ENCODE measurements around the gene LIN54. TPM values are rescaled to one million over a fixed set of nuclear protein-coding genes. Genes with fewer than 3 reads are reported as not detected.

The LIN54 gene
- total RNA-seq, 1 donor: 14.8 TPM

DNA sequence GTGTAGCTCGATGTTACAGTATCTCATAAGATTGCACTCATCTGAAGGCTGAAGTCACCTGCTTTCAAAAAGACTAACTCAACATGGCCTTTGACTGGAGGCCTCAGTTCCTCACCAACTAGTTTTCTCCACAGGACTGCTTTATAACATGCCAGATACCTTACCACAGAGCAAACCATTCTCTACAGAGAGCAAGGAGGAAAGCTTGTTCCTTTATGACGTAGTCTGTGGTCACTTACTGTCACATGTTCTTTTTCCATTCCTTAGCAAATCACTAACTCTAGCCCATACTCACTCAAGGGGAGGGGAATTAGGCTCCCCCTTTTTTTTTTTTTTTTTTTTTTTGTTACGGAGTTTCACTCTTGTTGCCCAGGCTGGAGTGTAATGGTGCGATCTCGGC, 106.9 kb downstream of the LIN54 start:
- no peak for DNase-seq (ENCODE audit: insufficient read length, low spot score, missing footprints)
- peaks cover 6% of the 10 kb centered on the region for H4K20me1 ChIP-seq (ENCODE audit: insufficient read depth, low read length)
- H3K79me2 ChIP-seq (ENCODE audit: insufficient read depth, low read length): peaks cover 30% of the 10 kb centered on the region
- H3K36me3 ChIP-seq (ENCODE audit: insufficient read depth, low read length): no peaks in the 10 kb centered on the region
- H3K4me2 ChIP-seq (ENCODE audit: insufficient read depth, low read length): no peak overlapping the region
- peaks cover 10% of the 10 kb centered on the region for H3K4me1 ChIP-seq (ENCODE audit: insufficient read depth, low read length)
- H3K27ac ChIP-seq (ENCODE audit: low read depth, low read length): no peak overlapping the region
- TF ChIP-seq, protein P1, sequence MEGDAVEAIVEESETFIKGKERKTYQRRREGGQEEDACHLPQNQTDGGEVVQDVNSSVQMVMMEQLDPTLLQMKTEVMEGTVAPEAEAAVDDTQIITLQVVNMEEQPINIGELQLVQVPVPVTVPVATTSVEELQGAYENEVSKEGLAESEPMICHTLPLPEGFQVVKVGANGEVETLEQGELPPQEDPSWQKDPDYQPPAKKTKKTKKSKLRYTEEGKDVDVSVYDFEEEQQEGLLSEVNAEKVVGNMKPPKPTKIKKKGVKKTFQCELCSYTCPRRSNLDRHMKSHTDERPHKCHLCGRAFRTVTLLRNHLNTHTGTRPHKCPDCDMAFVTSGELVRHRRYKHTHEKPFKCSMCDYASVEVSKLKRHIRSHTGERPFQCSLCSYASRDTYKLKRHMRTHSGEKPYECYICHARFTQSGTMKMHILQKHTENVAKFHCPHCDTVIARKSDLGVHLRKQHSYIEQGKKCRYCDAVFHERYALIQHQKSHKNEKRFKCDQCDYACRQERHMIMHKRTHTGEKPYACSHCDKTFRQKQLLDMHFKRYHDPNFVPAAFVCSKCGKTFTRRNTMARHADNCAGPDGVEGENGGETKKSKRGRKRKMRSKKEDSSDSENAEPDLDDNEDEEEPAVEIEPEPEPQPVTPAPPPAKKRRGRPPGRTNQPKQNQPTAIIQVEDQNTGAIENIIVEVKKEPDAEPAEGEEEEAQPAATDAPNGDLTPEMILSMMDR (IDR thresholded peaks at IDR 0.05; ENCODE audit: extremely low read depth, low read depth, low read length): no peak
- no peaks in the 10 kb centered on the region for H3K9me3 ChIP-seq (ENCODE audit: low read depth, low read length)
- H2AFZ ChIP-seq (ENCODE audit: low read length): no peak overlapping the region
- H3K4me3 ChIP-seq (ENCODE audit: insufficient read depth, low read length): no peak overlapping the region
- H3K27me3 ChIP-seq (ENCODE audit: insufficient read depth, low read length): no peaks in the 10 kb centered on the region

DNA sequence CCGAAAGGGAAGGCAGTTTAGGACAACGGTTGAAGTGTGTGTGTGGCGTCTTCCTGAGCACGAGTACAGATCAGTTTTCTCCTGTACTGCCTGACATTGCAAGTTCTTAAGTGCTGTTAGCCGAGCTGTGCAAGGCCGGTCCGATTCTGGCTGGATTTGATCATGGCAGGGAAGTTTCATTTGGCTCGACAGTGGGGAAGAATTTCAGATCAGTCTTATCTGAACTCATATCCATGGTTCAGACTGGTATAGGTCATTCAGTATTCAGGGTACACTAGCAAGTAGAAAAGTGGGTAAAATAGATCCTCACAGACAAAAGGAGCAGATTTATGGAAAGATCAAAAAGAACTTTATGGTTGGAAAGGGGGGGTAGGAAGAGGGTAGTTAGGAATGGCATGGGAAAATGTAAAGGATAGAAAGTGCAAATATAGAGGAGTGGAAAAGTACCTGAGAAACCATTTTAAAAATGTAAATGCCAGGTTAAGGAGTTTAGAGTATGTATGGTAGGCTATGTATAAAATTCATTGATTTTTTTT, 109.4 kb downstream of the LIN54 start:
- DNase-seq (ENCODE audit: insufficient read length, low spot score, missing footprints): peak; percentile 53
- Histone ChIP-seq H3K79me2 (ENCODE audit: insufficient read depth, low read length) (peaks cover 53% of the 10 kb centered on the region), H3K4me2 (ENCODE audit: insufficient read depth, low read length) (peak overlapping the region; percentile 91)

GRCh38 chr4:82900411-82901182, 110.0 kb downstream of the LIN54 start, which contains the start of gene THAP9:
Gene THAP9, plus strand, starts transcription at chr4:82900735. Its CDS starts 68 bp downstream, at chr4:82900803.
- H3K4me2 ChIP-seq (ENCODE audit: insufficient read depth, low read length): peak within 1 kb of the TSS; percentile 95
- H3K4me3 ChIP-seq (ENCODE audit: insufficient read depth, low read length): peak within 1 kb of the TSS; percentile 83
- H3K36me3 ChIP-seq (ENCODE audit: insufficient read depth, low read length): peaks cover 16% of the 10 kb centered on the region
- H3K9me3 ChIP-seq (ENCODE audit: low read depth, low read length): no peaks in the 10 kb centered on the region
- peak within 1 kb of the TSS; percentile 78 for H2AFZ ChIP-seq (ENCODE audit: low read length)
- H3K27me3 ChIP-seq (ENCODE audit: insufficient read depth, low read length): no peaks in the 10 kb centered on the region
- TF ChIP-seq, protein P1 (IDR thresholded peaks at IDR 0.05; ENCODE audit: extremely low read depth, low read depth, low read length): no peak
- DNase-seq (ENCODE audit: insufficient read length, low spot score, missing footprints): peak; percentile 97
- H3K27ac ChIP-seq (ENCODE audit: low read depth, low read length): peak within 1 kb of the TSS; percentile 100
- H3K79me2 ChIP-seq (ENCODE audit: insufficient read depth, low read length): peaks cover 60% of the 10 kb centered on the region
- peaks cover 10% of the 10 kb centered on the region for H4K20me1 ChIP-seq (ENCODE audit: insufficient read depth, low read length)
- peaks cover 24% of the 10 kb centered on the region for H3K4me1 ChIP-seq (ENCODE audit: insufficient read depth, low read length)

More for the DNA sequence above, 109.4 kb downstream of the LIN54 start:
- Histone ChIP-seq H3K4me1 (ENCODE audit: insufficient read depth, low read length) (peaks cover 25% of the 10 kb centered on the region), H3K27me3 (ENCODE audit: insufficient read depth, low read length) (no peaks in the 10 kb centered on the region), H2AFZ (ENCODE audit: low read length) (peak overlapping the region; percentile 78), H4K20me1 (ENCODE audit: insufficient read depth, low read length) (peaks cover 10% of the 10 kb centered on the region), H3K4me3 (ENCODE audit: insufficient read depth, low read length) (peak overlapping the region; percentile 83), H3K27ac (ENCODE audit: low read depth, low read length) (peak overlapping the region; percentile 100), H3K9me3 (ENCODE audit: low read depth, low read length) (no peaks in the 10 kb centered on the region), H3K36me3 (ENCODE audit: insufficient read depth, low read length) (peaks cover 12% of the 10 kb centered on the region)
- TF ChIP-seq, protein P1 (IDR thresholded peaks at IDR 0.05; ENCODE audit: extremely low read depth, low read depth, low read length): no peak

DNA sequence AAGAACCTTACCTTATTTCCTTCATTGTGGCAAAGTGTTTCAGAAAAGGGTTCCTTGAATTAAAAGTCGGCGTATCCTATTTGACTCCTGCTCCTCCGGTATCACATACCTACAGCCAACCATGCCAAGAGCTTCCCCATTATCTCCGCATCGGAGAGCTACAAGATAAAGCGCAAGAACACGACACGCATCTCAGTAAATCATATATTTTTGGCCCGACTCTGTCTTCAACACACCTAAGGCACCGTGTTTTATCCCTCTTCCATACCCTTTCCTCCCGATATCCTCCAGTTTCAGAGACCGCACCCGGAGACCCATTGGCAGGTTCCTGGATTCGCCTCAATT, 110.6 kb downstream of the LIN54 start:
- Histone ChIP-seq H4K20me1 (ENCODE audit: insufficient read depth, low read length) (peaks cover 10% of the 10 kb centered on the region), H3K36me3 (ENCODE audit: insufficient read depth, low read length) (peaks cover 22% of the 10 kb centered on the region), H2AFZ (ENCODE audit: low read length) (peak overlapping the region; percentile 52), H3K27ac (ENCODE audit: low read depth, low read length) (peak overlapping the region; percentile 100), H3K27me3 (ENCODE audit: insufficient read depth, low read length) (no peaks in the 10 kb centered on the region), H3K79me2 (ENCODE audit: insufficient read depth, low read length) (peaks cover 64% of the 10 kb centered on the region), H3K4me2 (ENCODE audit: insufficient read depth, low read length) (peak overlapping the region; percentile 95), H3K4me3 (ENCODE audit: insufficient read depth, low read length) (peak overlapping the region; percentile 83), H3K9me3 (ENCODE audit: low read depth, low read length) (no peaks in the 10 kb centered on the region), H3K4me1 (ENCODE audit: insufficient read depth, low read length) (peaks cover 21% of the 10 kb centered on the region)
- DNase-seq (ENCODE audit: insufficient read length, low spot score, missing footprints): no peak
- TF ChIP-seq, protein P1 (IDR thresholded peaks at IDR 0.05; ENCODE audit: extremely low read depth, low read depth, low read length): no peak

All from osteoblast (primary cell).